GM12873 (cell line): Measurements from ENCODE around the gene CCDC181.

Source experiments
- CTCF ChIP-seq: IDR thresholded peaks from 2 replicates; pipeline ENCODE4 v1.5.1; 2012; ENCODE audit warnings: low read depth, mild to moderate bottlenecking, moderate library complexity, low read length, control low read depth; ENCODE audit not compliant: insufficient read depth; ENCODE audit errors: missing control alignments

CCDC181 gene

GRCh38 chr1:169367096-169367685 is 60.1 kb downstream of the CCDC181 start:
- no peak for TF ChIP-seq CTCF

- TF ChIP-seq CTCF = no peak
Observed at GRCh38 chr1:169364948-169365347, 62.3 kb downstream of the CCDC181 start.

- TF ChIP-seq CTCF = no peak
Observed at GRCh38 chr1:169363046-169363730, 64.1 kb downstream of the CCDC181 start.

GRCh38 chr1:169361281-169361680 is 66.0 kb downstream of the CCDC181 start:
- no peak for TF ChIP-seq CTCF

GRCh38 chr1:169360415-169360814 is 66.9 kb downstream of the CCDC181 start:
- no peak for TF ChIP-seq CTCF

- TF ChIP-seq CTCF = peak; percentile 64
Observed at GRCh38 chr1:169348383-169349036, 78.8 kb downstream of the CCDC181 start.

GRCh38 chr1:169347688-169348382 is 79.4 kb downstream of the CCDC181 start:
- TF ChIP-seq CTCF = no peak
